H1 (cell line): ENCODE data around the gene WDR37. TPM values are rescaled to one million over a fixed set of nuclear protein-coding genes. Genes with fewer than 3 reads are reported as not detected.

Source experiments
- ASH2L ChIP-seq: fragments of 200-600, 300-600 bp; sonication (generic); IDR thresholded peaks from one replicate; pipeline ENCODE4 v1.7.1; 2017; ENCODE audit warnings: low read length
- CEBPB ChIP-seq: IDR thresholded peaks from 2 replicates; pipeline ENCODE4 v1.6.1; 2012; ENCODE audit warnings: low read depth, low read length
- CREB1 ChIP-seq: IDR thresholded peaks from 2 replicates; pipeline ENCODE4 v1.6.1; 2012; ENCODE audit warnings: inconsistent platforms
- EZH2 ChIP-seq: fragments of 200-600 bp; sonication (generic); IDR thresholded peaks from 2 replicates; pipeline ENCODE4 v1.7.1; 2012; ENCODE audit warnings: low read depth, mild to moderate bottlenecking, moderate library complexity, low read length, inconsistent platforms; ENCODE audit not compliant: severe bottlenecking
- JUND ChIP-seq: IDR thresholded peaks from 2 replicates; pipeline ENCODE4 v1.6.1; 2011; ENCODE audit warnings: mild to moderate bottlenecking, improper control_type of control experiment, low read length
- MAX ChIP-seq: IDR thresholded peaks from 2 replicates; pipeline ENCODE4 v1.6.1; 2012; ENCODE audit warnings: inconsistent platforms
- POLR2A ChIP-seq, 2 experiments: IDR thresholded peaks; 1 replicate in 1 of 2; 2 replicates in 1 of 2; pipeline ENCODE4 v1.6.1; 2011; ENCODE audit warnings: low read depth in 2 of 2, low read length in 2 of 2, mild to moderate bottlenecking in 2 of 2; ENCODE audit errors: control extremely low read depth in 1 of 2
- POLR2AphosphoS5 ChIP-seq: IDR thresholded peaks from 2 replicates; pipeline ENCODE4 v1.6.1; 2011; ENCODE audit warnings: low read depth, low read length
- RFX5 ChIP-seq: IDR thresholded peaks from 2 replicates; pipeline ENCODE4 v1.6.1; 2011; ENCODE audit warnings: low read depth, low read length, improper control_type of control experiment, borderline replicate concordance
- TAF7 ChIP-seq: optimal IDR thresholded peaks from 2 replicates; pipeline ENCODE3; 2011; ENCODE audit warnings: low read depth, mild to moderate bottlenecking, inconsistent platforms, low read length, moderate library complexity, borderline replicate concordance
- TBP ChIP-seq: IDR thresholded peaks from 2 replicates; pipeline ENCODE4 v1.6.1; 2011; ENCODE audit warnings: low read depth, low read length, improper control_type of control experiment
- polyA plus RNA-seq, 7 experiments: library from polyadenylated mRNA; depleted of rRNA in 3 of 7; stranded (reverse) in 5 of 7; unstranded in 2 of 7; fragments of >200 nt in 5 of 7; fragments of 200-250 nt in 2 of 7; gene quantifications; 1 replicate in 5 of 7; 2 replicates in 1 of 7; 4 replicates in 1 of 7; pipeline versions ENCODE4 v1.2.1 to v1.2.3, GENCODE V29; 2011 to 2013; ENCODE audit warnings: missing spikeins in 2 of 7, mixed read lengths in 2 of 7
- total RNA-seq: library from RNA; stranded (reverse); fragmentation: NEBNext Ultra II Directional; extraction: Animal tissue kit (Norgen Biotek cat#: 25700); gene quantifications from 2 replicates; pipeline ENCODE4 v1.2.1, GENCODE V29; 2021

WDR37 gene
- total and polyA plus RNA-seq, 2 of the 8 experiments (the other 6 are each of a cell fraction or from before 2014, with no cell fraction given) = 9.6 to 12.0 TPM

GRCh38 chr10:1061930-1062774 lies 6.0 kb downstream of the WDR37 start (continued):
- TF ChIP-seq RFX5 (no peak), EZH2 (no peak), CREB1 (no peak), POLR2A (IDR thresholded peaks at IDR 0.05; ENCODE audit: control extremely low read depth in 1 of 2, low read depth in 2 of 2, low read length in 2 of 2) (no peak), JUND (no peak), CEBPB (no peak), TBP (no peak), MAX (no peak), POLR2AphosphoS5 (no peak), TAF7 (no peak), ASH2L (no peak)
